Stimulated activated CD8-positive, alpha-beta memory T cell treated with anti-CD3 and anti-CD28 coated beads, Interleukin-15, amount 100 ng/mL, for 24 hours (primary cell): ENCODE measurements around the gene CEP95.
"Not testable (repeated sequence)": the region's sequence is repeated elsewhere in the genome, so short reads cannot be mapped to it uniquely, and the experiment has no call there.

Source experiments
- DNase-seq: peaks from one replicate; pipeline ENCODE4 v3.0.0-alpha.2; 2020; ENCODE audit warnings: low read depth

Gene CEP95

GRCh38 chr17:64506576-64507412, at the start of gene CEP95:
TSS of gene CEP95 (plus strand) at chr17:64506977. CDS start at chr17:64507098, 121 bp downstream.
- peak; percentile 88 for DNase-seq

GRCh38 chr17:64457156-64457555, 49.6 kb upstream of the CEP95 start:
- DNase-seq: no peak

- DNase-seq: no peak
Measured at GRCh38 chr17:64458756-64459155, 48.0 kb upstream of the CEP95 start.

GRCh38 chr17:64459284-64459747, 47.5 kb upstream of the CEP95 start:
- no peak for DNase-seq

GRCh38 chr17:64459818-64460217, 47.0 kb upstream of the CEP95 start:
- DNase-seq: not testable (repeated sequence)

GRCh38 chr17:64460955-64461354, 45.8 kb upstream of the CEP95 start:
- no peak for DNase-seq

- DNase-seq: no peak
Measured at GRCh38 chr17:64461788-64462187, 45.0 kb upstream of the CEP95 start.

GRCh38 chr17:64466019-64466735, 40.6 kb upstream of the CEP95 start:
- no peak for DNase-seq

- DNase-seq: not testable (repeated sequence)
Measured at GRCh38 chr17:64466834-64467233, 39.9 kb upstream of the CEP95 start.

GRCh38 chr17:64470625-64471024, 36.2 kb upstream of the CEP95 start:
- DNase-seq: no peak

GRCh38 chr17:64471440-64471839, 35.3 kb upstream of the CEP95 start:
- DNase-seq: no peak

GRCh38 chr17:64472564-64472963, 34.2 kb upstream of the CEP95 start:
- DNase-seq: no peak

- no peak for DNase-seq
Measured at GRCh38 chr17:64477849-64478248, 28.9 kb upstream of the CEP95 start.

GRCh38 chr17:64480951-64481350, 25.8 kb upstream of the CEP95 start:
- no peak for DNase-seq

GRCh38 chr17:64484380-64484779, 22.4 kb upstream of the CEP95 start:
- no peak for DNase-seq

- no peak for DNase-seq
Measured at GRCh38 chr17:64488301-64488700, 18.5 kb upstream of the CEP95 start.

GRCh38 chr17:64491034-64491860, 15.5 kb upstream of the CEP95 start:
- DNase-seq: no peak

- DNase-seq: no peak
Measured at GRCh38 chr17:64491994-64492393, 14.8 kb upstream of the CEP95 start.

- no peak for DNase-seq
Measured at GRCh38 chr17:64492481-64493109, 14.2 kb upstream of the CEP95 start.

GRCh38 chr17:64494121-64494520, 12.7 kb upstream of the CEP95 start:
- no peak for DNase-seq

GRCh38 chr17:64495300-64495699, 11.5 kb upstream of the CEP95 start:
- not testable (repeated sequence) for DNase-seq

GRCh38 chr17:64496348-64496785, 10.4 kb upstream of the CEP95 start:
- DNase-seq: no peak
